Diencephalon (tissue), 1 donor: ENCODE data around the gene SLC16A11. TPM values are rescaled to one million over a fixed set of nuclear protein-coding genes. Genes with fewer than 3 reads are reported as not detected.

Experiments used
- small RNA-seq: library from RNA; depleted of rRNA; stranded (forward); fragments of <200 nt; gene quantifications from one replicate; pipeline ENCODE3, GENCODE V24; 2014
- total RNA-seq: library from RNA; depleted of rRNA; stranded (reverse); fragments of >200 nt; gene quantifications from one replicate; pipeline ENCODE4 v1.2.3, GENCODE V29; 2014

The SLC16A11 gene
- total RNA-seq: 0.23 TPM

GRCh38 chr17:7043497-7044198, at the start of gene SLC16A11:
Gene SLC16A11, minus strand, starts transcription at chr17:7044092. Its CDS starts 579 bp downstream, at chr17:7043513.

GRCh38 chr17:7079581-7080455, 35.9 kb upstream of the SLC16A11 start, which contains the start of gene CLEC10A:
Gene CLEC10A, minus strand, starts transcription at chr17:7080251. Its CDS starts 1,439 bp downstream, at chr17:7078812.

GRCh38 chr17:7035591-7036368, 8.1 kb downstream of the SLC16A11 start, which contains the start of gene SLC16A13:
Gene SLC16A13, plus strand, starts transcription at chr17:7036015. Its CDS starts 368 bp downstream, at chr17:7036383.

GRCh38 chr17:7022781-7023571, 20.9 kb downstream of the SLC16A11 start, which contains the start of gene BCL6B:
Gene BCL6B, plus strand, starts transcription at chr17:7023050. Its CDS starts 622 bp downstream, at chr17:7023672.

GRCh38 chr17:6995500-6996255, 48.2 kb downstream of the SLC16A11 start, which contains the start of gene ALOX12:
Gene ALOX12, plus strand, starts transcription at chr17:6996049. Its CDS starts 69 bp downstream, at chr17:6996118.

Small RNA genes lying within 50 kb of the gene (small RNA-seq; reads per million reads assigned to genes)
- not detected for gene AC120057.1

Other genes starting within 250 kb of the SLC16A11 start
- gene TEKT1, start 212.4 kb downstream of the SLC16A11 start, total RNA-seq: 9.5 TPM
- not detected for gene ALOX12, start 48.0 kb downstream of the SLC16A11 start, total RNA-seq
- gene RNASEK, start 31.5 kb downstream of the SLC16A11 start, total RNA-seq: 60.2 TPM
- gene BCL6B, start 21.0 kb downstream of the SLC16A11 start, total RNA-seq: 3.0 TPM
- 0.92 TPM for gene SLC16A13, start 8.1 kb downstream of the SLC16A11 start, total RNA-seq
- not detected for gene CLEC10A, start 36.2 kb upstream of the SLC16A11 start, total RNA-seq
- not detected for gene ASGR2, start 70.7 kb upstream of the SLC16A11 start, total RNA-seq
- gene ASGR1, start 135.3 kb upstream of the SLC16A11 start, total RNA-seq: 20.1 TPM
- gene DLG4, start 175.7 kb upstream of the SLC16A11 start, total RNA-seq: 136 TPM
- 97.6 TPM for gene ACADVL, start 175.8 kb upstream of the SLC16A11 start, total RNA-seq
- 56.1 TPM for gene DVL2, start 190.4 kb upstream of the SLC16A11 start, total RNA-seq
- gene PHF23, start 195.4 kb upstream of the SLC16A11 start, total RNA-seq: 28.6 TPM
- gene GABARAP, start 198.4 kb upstream of the SLC16A11 start, total RNA-seq: 167 TPM
- 40.1 TPM for gene CTDNEP1, start 207.6 kb upstream of the SLC16A11 start, total RNA-seq
- gene ELP5, start 208.1 kb upstream of the SLC16A11 start, total RNA-seq: 29.5 TPM
- gene CLDN7, start 218.4 kb upstream of the SLC16A11 start, total RNA-seq: 0.92 TPM
- gene SLC2A4, start 237.6 kb upstream of the SLC16A11 start, total RNA-seq: 0.23 TPM